Endometrial microvascular endothelial cells (primary cell): ENCODE measurements around the gene FUZ. TPM values are rescaled to one million over a fixed set of nuclear protein-coding genes. Genes with fewer than 3 reads are reported as not detected.

Source experiments
- in situ Hi-C: cut with HindIII; loops from 2 replicates; pipeline ENCODE4 v1.10.0; 2017; ENCODE audit warnings: low sequenced_read_pairs, low pct_unique_long_range_greater_than_20kb; ENCODE audit errors: inconsistent ontology term
- total RNA-seq: library from RNA; depleted of rRNA; stranded (reverse); fragments of >200 nt; gene quantifications from one replicate; pipeline ENCODE4 v1.2.3, GENCODE V29; 2015; ENCODE audit errors: inconsistent ontology term

The FUZ gene
- total RNA-seq, 1 donor from 2014 or later: 10.6 TPM

DNA sequence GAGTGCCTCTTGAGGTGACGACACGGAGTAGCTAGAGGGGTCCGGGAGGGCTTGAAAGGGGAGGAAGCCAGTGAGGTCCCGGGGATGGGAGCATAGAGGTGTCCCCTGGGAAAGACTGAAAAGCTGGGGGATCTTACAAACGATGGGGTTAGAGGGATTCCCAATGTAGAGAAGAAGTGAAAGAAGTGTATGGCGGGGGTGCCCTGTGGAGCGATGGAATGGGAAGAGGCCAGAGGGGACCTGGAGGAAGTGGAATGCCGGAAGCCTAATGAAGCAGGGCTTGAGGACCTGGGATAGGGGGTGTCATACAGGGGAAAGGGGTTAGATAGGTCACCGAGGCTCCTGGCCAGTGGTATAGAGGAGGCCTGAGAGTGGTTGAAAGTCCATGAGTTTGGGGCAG lies 45.7 kb downstream of the FUZ start:
- in situ Hi-C loops: no loop called here

DNA sequence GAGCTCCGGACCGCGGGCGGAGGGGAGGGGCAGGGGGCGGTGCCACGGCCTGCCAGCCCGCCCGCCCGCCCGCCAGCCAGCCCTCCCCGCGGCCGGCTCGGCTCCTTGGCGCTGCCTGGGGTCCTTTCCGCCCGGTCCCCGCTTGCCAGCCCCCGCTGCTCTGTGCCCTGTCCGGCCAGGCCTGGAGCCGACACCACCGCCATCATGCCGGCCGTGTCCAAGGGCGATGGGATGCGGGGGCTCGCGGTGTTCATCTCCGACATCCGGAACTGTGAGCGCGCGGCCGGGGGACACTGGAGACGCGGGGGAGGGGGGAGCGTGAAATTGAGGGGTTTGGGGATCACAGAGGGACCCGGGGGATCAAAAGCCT lies 46.2 kb downstream of the FUZ start, which contains the start of gene AP2A1:
TSS of gene AP2A1 (plus strand) at position 72 of the 370 bp plus-strand sequence. CDS start at position 205, 133 bp downstream.
- in situ Hi-C loops: no loop called here

DNA sequence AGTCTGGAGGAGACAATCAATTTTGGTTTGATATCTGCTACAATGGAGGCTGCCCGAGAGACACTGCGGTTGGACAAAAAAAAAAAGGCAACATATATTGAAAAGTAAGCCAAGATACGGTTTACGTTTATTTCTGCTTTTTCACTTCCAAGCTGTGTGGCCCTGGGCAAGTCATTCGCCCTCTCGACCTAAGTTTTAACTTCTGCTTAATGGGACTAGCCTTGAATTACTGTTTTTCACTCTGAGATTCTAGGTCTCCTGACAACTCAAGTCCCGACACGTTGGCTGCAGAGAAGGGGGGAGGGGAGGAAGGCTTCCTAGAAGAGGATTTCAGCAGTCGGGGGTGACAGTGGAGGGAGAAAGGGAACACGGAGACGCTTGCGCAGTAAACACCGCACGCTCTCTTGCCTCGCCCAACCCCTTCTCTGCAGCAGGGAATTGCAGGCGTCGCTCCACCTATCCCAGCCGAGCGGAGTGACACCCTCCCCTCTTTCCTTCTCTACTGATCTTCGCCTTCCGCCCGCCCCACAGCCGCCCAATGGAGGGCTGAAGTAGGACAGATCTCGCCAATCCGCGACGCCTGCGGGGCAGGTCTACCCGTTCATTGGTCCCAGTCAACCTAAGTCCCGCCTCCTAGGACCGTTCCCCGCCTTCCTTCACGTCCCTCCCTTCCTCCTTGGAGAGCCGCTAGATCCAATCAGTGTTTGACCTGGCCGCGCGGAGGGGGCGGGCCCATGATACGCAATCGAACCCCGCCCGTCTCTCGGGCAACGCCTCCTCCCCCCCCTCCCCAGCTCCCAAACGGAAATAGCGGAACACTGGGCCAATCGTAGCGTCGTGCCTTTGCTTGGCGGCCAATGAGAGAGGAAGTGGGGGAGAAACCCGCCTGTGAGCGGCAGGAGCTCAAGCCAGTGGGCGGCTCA lies 46.8 kb downstream of the FUZ start:
- in situ Hi-C loops: no loop called here

DNA sequence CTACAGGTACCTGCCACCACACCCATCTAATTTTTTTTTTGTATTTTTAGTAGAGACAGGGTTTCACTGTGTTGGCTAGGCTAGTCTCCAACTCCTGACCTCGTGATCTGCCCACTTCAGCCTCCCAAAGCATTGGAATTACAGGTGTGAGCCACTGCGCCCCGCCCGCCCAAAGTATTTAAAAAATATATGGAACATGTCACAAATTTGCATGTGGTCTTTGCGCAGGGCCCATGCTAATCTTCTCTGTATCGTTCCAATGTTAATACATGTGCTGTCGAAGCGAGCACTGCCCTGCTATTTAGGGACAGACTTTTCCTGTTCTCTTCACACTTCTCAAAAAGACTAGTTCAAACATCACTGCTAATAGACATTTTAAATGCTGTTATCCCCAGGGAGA lies 48.8 kb downstream of the FUZ start:
- in situ Hi-C loops: no loop called here

DNA sequence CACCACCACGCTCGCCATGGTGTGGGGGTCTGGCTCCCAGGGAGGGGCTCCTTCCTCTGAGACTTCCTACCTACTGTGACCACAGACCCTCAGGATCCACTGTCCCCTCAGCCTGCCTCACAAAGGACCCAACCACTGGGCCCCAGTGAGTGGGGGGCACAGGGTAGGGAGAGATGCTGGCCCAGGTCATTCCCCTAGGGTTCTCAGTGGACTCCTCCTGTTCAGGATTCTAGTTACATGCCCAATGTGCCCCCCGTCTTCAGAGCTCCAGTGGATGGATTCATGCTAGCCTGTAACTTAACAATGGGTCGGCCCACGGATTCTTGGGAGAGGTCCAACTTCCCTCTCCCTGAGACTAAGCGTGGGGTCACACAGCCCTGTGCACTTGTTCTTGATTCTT lies 49.9 kb downstream of the FUZ start, which contains the start of gene TSKS:
TSS of gene TSKS (minus strand) at position 77 of the 400 bp plus-strand sequence. CDS start at position 18, 59 bp downstream.
- in situ Hi-C loops: no loop called here

DNA sequence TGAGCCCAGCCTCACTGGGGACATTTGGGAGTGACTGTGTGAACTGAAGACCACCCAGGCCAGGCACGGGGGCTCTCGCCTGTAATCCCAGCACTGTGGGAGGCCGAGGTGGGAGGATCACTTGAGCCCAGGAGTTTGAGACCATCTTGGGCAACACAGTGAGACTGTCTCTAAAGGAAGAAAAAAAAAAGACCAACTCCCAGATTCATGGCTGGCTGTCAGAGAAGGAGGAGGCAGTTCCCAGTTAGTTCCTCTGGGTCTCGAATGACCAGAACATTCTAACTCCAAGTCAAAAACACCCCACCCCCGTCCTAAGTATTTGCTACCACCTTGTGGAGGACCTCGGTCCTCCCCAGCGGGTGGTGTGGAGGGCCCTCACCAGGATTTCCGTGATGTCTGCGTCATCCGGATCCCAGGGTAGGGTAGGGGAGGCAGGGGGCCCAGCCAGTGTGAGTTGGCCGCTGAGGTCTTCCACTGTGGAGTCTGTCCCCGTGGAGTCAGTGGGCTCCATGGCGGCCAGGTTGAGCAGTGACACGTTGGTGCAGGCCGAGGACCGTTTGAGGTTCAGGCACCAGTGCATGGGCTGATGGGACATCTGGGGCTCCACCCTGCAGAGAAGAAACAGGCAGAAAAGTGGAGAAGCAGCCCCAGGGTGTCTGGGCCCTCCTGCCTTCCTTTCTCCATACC lies 51.3 kb downstream of the FUZ start:
- in situ Hi-C loops: no loop called here

DNA sequence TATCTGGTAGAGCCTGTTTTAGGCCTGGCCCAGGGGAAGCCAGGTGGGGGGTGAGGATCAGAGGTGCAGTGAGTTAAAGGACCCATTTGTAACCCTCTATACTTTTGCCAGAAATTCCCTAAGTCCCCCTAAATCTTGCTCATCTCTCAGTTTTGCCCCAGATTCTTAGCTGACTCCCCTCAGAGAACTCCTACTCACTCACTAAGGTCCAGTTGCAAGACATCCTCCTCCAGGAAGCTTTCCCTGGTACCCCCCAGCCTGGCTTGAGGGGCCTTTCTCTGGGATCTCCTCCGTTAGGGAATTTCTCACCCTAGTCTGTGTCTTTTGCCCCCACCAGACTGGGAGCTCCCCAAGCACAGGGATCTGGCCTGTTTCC lies 51.9 kb downstream of the FUZ start:
- in situ Hi-C loops: no loop called here

DNA sequence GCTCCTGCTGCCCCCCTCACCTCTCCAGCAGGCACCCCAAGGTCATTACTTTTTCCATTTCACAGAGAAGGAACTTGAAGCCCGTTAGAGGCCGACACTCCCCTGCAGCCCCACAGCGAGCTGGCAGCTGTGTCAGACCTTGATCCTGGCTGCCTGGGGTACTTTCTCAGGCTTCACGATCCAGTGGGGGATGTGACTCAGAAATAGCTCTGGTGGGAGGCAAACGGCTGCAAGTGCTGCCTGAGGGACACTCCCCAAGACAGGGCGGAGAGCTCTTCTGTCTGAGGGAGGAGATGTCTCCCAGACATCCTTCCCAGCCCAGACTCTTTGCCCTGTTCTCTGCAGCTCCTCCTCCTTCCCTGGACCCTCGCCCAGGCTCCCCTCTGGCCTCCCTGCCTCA lies 54.8 kb downstream of the FUZ start:
- in situ Hi-C loops: no loop called here

Other genes with a start within 250 kb of the FUZ start
- gene NOSIP, start 232.7 kb downstream of the FUZ start, total RNA-seq: 107 TPM
- gene PRRG2, start 232.0 kb downstream of the FUZ start, total RNA-seq: not detected
- 7.5 TPM for gene PRR12, start 222.1 kb downstream of the FUZ start, total RNA-seq
- gene RRAS, start 173.1 kb downstream of the FUZ start, total RNA-seq: 45.0 TPM
- 73.5 TPM for gene SCAF1, start 171.1 kb downstream of the FUZ start, total RNA-seq
- 81.9 TPM for gene IRF3, start 147.4 kb downstream of the FUZ start, total RNA-seq
- gene BCL2L12, start 147.4 kb downstream of the FUZ start, total RNA-seq: 51.6 TPM
- 456 TPM for gene PRMT1, start 136.0 kb downstream of the FUZ start, total RNA-seq
- not detected for gene ADM5, start 123.7 kb downstream of the FUZ start, total RNA-seq
- gene CPT1C, start 122.2 kb downstream of the FUZ start, total RNA-seq: 9.6 TPM
- gene TSKS, start 50.0 kb downstream of the FUZ start, total RNA-seq: not detected
- gene AP2A1, start 46.3 kb downstream of the FUZ start, total RNA-seq: 125 TPM
- gene MED25, start 5.0 kb upstream of the FUZ start, total RNA-seq: 31.7 TPM
- 59.8 TPM for gene PTOV1, start 37.9 kb upstream of the FUZ start, total RNA-seq
- 50.6 TPM for gene PNKP, start 54.3 kb upstream of the FUZ start, total RNA-seq
- 23.1 TPM for gene AKT1S1, start 64.1 kb upstream of the FUZ start, total RNA-seq
- 12.6 TPM for gene TBC1D17, start 64.4 kb upstream of the FUZ start, total RNA-seq
- 1.2 TPM for gene IL4I1, start 83.6 kb upstream of the FUZ start, total RNA-seq
- gene ATF5, start 115.9 kb upstream of the FUZ start, total RNA-seq: 26.7 TPM
- 87.8 TPM for gene NUP62, start 116.2 kb upstream of the FUZ start, total RNA-seq
- not detected for gene SIGLEC11, start 147.9 kb upstream of the FUZ start, total RNA-seq
- 44.6 TPM for gene VRK3, start 212.1 kb upstream of the FUZ start, total RNA-seq
- gene ZNF473, start 212.7 kb upstream of the FUZ start, total RNA-seq: 8.0 TPM